GM12878 (cell line): Measurements from ENCODE around the gene TBC1D5. TPM values are rescaled to one million over a fixed set of nuclear protein-coding genes. Genes with fewer than 3 reads are reported as not detected.
A peak's percentile ranks its signal among the peaks of the same experiment; 100 is the strongest.

Source experiments
- ATF3 ChIP-seq: IDR thresholded peaks from 2 replicates; pipeline ENCODE4 v1.6.1; 2011; ENCODE audit warnings: low read depth, mild to moderate bottlenecking, low read length, moderate library complexity, borderline replicate concordance; ENCODE audit errors: extremely low read depth
- BHLHE40 ChIP-seq, 2 experiments: fragments of 450-650 bp in 1 of 2; IDR thresholded peaks; 2 replicates each; pipeline ENCODE4 v1.6.1; 2011 to 2017; ENCODE audit warnings: low read depth in 2 of 2, borderline replicate concordance in 1 of 2, improper control_type of control experiment in 1 of 2, low read length in 1 of 2, mild to moderate bottlenecking in 1 of 2
- CHD2 ChIP-seq: IDR thresholded peaks from 2 replicates; pipeline ENCODE4 v1.6.1; 2011; ENCODE audit warnings: low read depth, low read length, improper control_type of control experiment, borderline replicate concordance
- CREM ChIP-seq: IDR thresholded peaks from 2 replicates; pipeline ENCODE4 v1.6.1; 2014; ENCODE audit warnings: antibody characterized with exemption, low read depth
- DPF2 ChIP-seq: fragments of 450-650 bp; IDR thresholded peaks from 2 replicates; pipeline ENCODE4 v1.6.1; 2017; ENCODE audit warnings: mild to moderate bottlenecking
- FOS ChIP-seq: IDR thresholded peaks from 3 replicates; pipeline ENCODE4 v1.6.1; 2011; ENCODE audit warnings: borderline replicate concordance; ENCODE audit not compliant: insufficient read length; ENCODE audit errors: extremely low read depth
- IKZF1 ChIP-seq: fragments of 450-650 bp; conservative IDR thresholded peaks from 2 replicates; pipeline ENCODE4 v1.6.1; 2017; ENCODE audit warnings: antibody characterized with exemption, mild to moderate bottlenecking
- IRF4 ChIP-seq: IDR thresholded peaks from 2 replicates; pipeline ENCODE4 v1.6.1; 2011; ENCODE audit warnings: low read depth, low read length
- NFYB ChIP-seq: IDR thresholded peaks from 2 replicates; pipeline ENCODE4 v1.6.1; 2011; ENCODE audit warnings: low read depth, mild to moderate bottlenecking, low read length, improper control_type of control experiment, moderate library complexity; ENCODE audit not compliant: insufficient read depth
- NKRF ChIP-seq: fragments of 450-650 bp; conservative IDR thresholded peaks from 2 replicates; pipeline ENCODE4 v1.6.1; 2017; ENCODE audit warnings: mild to moderate bottlenecking, moderate library complexity
- NR2C1 ChIP-seq: fragments of 450-650 bp; IDR thresholded peaks from 2 replicates; pipeline ENCODE4 v1.6.1; 2017; ENCODE audit warnings: antibody characterized with exemption, mild to moderate bottlenecking, moderate library complexity
- NR2F1 ChIP-seq: fragments of 450-650 bp; conservative IDR thresholded peaks from 2 replicates; pipeline ENCODE4 v1.6.1; 2017; ENCODE audit warnings: mild to moderate bottlenecking
- PAX5 ChIP-seq: IDR thresholded peaks from 2 replicates; pipeline ENCODE4 v1.6.1; 2011; ENCODE audit warnings: low read depth, low read length, borderline replicate concordance
- POLR2A ChIP-seq: IDR thresholded peaks from 2 replicates; pipeline ENCODE4 v1.6.1; 2011; ENCODE audit warnings: low read depth, mild to moderate bottlenecking, low read length
- POLR2AphosphoS5 ChIP-seq: IDR thresholded peaks from 2 replicates; pipeline ENCODE4 v1.6.1; 2011; ENCODE audit warnings: mild to moderate bottlenecking, low read length, inconsistent platforms
- POU2F2 ChIP-seq: IDR thresholded peaks from 3 replicates; pipeline ENCODE4 v1.6.1; 2011; ENCODE audit warnings: low read depth, mild to moderate bottlenecking, low read length, borderline replicate concordance
- RCOR1 ChIP-seq: conservative IDR thresholded peaks from 2 replicates; pipeline ENCODE4 v1.6.1; 2012; ENCODE audit warnings: low read depth, low read length, improper control_type of control experiment
- RUNX3 ChIP-seq: IDR thresholded peaks from 2 replicates; pipeline ENCODE4 v1.6.1; 2012; ENCODE audit warnings: low read length, inconsistent platforms
- SP1 ChIP-seq: IDR thresholded peaks from one replicate; pipeline ENCODE4 v1.6.1; 2011; ENCODE audit warnings: low read depth, low read length
- SREBF1 ChIP-seq: IDR thresholded peaks from 2 replicates; pipeline ENCODE4 v1.6.1; 2012; ENCODE audit warnings: mild to moderate bottlenecking, low read length
- SREBF2 ChIP-seq: IDR thresholded peaks from 2 replicates; pipeline ENCODE4 v1.6.1; 2012; ENCODE audit warnings: mild to moderate bottlenecking, low read length
- SRF ChIP-seq, 2 experiments: IDR thresholded peaks; 2 replicates each; pipeline ENCODE4 v1.6.1; 2011; ENCODE audit warnings: low read depth in 2 of 2, low read length in 2 of 2, mild to moderate bottlenecking in 1 of 2, moderate library complexity in 1 of 2
- STAT1 ChIP-seq: fragments of 450-650 bp; conservative IDR thresholded peaks from 2 replicates; pipeline ENCODE4 v1.6.1; 2014; ENCODE audit warnings: antibody characterized with exemption, mild to moderate bottlenecking
- TCF7 ChIP-seq: IDR thresholded peaks from 2 replicates; pipeline ENCODE4 v1.6.1; 2014; ENCODE audit warnings: antibody characterized with exemption, borderline replicate concordance
- USF1 ChIP-seq: IDR thresholded peaks from 2 replicates; pipeline ENCODE4 v1.6.1; 2011; ENCODE audit warnings: borderline replicate concordance, low read depth, mild to moderate bottlenecking, moderate library complexity, mixed read lengths, low read length; ENCODE audit not compliant: insufficient read depth; ENCODE audit errors: extremely low read length
- USF2 ChIP-seq: IDR thresholded peaks from 2 replicates; pipeline ENCODE4 v1.6.1; 2011; ENCODE audit warnings: low read depth, low read length, improper control_type of control experiment, borderline replicate concordance
- ZNF24 ChIP-seq: fragments of 450-650 bp; IDR thresholded peaks from 2 replicates; pipeline ENCODE4 v1.6.1; 2017; ENCODE audit warnings: antibody characterized with exemption, mild to moderate bottlenecking
- ZNF622 ChIP-seq: fragments of 450-650 bp; IDR thresholded peaks from 2 replicates; pipeline ENCODE4 v1.6.1; 2017; ENCODE audit warnings: mild to moderate bottlenecking, inconsistent platforms
- polyA plus RNA-seq, 11 experiments: library from polyadenylated mRNA; depleted of rRNA in 4 of 11; unstranded in 6 of 11; stranded (reverse) in 5 of 11; fragments of >200 nt; fragmentation: Nextera tagmentation in 4 of 11; fragmentation: Illumina TruSeq in 1 of 11; extraction: Ambion mirVana in 4 of 11; extraction: Trizol in 1 of 11; gene quantifications; 1 replicate in 1 of 11; 2 replicates in 10 of 11; pipeline versions ENCODE4 v1.2.1 to v1.2.3, GENCODE V29; 2011 to 2016; ENCODE audit warnings: inconsistent platforms in 2 of 11, missing spikeins in 2 of 11, low read depth in 1 of 11
- total RNA-seq, 4 experiments: library from RNA; depleted of rRNA in 3 of 4; stranded (reverse); fragments of >200 nt in 3 of 4; fragmentation: Illumina TruSeq in 1 of 4; extraction: Trizol in 1 of 4; gene quantifications; 2 replicates each; pipeline versions ENCODE4 v1.2.1 to v1.2.3, GENCODE V29; 2013 to 2021

Gene TBC1D5
- total and polyA plus RNA-seq, 10 of the 15 experiments (the other 5 are each of a cell fraction or from before 2014, with no cell fraction given), result 5.5 to 61.0 (median 43.8) TPM

- no peak for TF ChIP-seq NFYB
- peak; percentile 83 for TF ChIP-seq DPF2
- TF ChIP-seq NR2C1, result peak; percentile 11; the same call in 1 of the 2 replicates
- peak; percentile 72; the same call in 1 of the 2 replicates for TF ChIP-seq ATF3
- TF ChIP-seq ZNF622, result no peak
- TF ChIP-seq POLR2A, result peak; percentile 90
- TF ChIP-seq NR2F1, result peak; percentile 76
- TF ChIP-seq POU2F2, result peak; percentile 39; the same call in 2 of the 3 replicates
- TF ChIP-seq NKRF, result peak; percentile 81; the same call in 1 of the 2 replicates
- peak; percentile 7; the same call in 1 of the 2 replicates for TF ChIP-seq CREM
- peak; percentile 89 for TF ChIP-seq POLR2AphosphoS5
- peak; percentile 93 for TF ChIP-seq IKZF1
- TF ChIP-seq SP1, result peak; percentile 7
- TF ChIP-seq SREBF1, result no peak
- TF ChIP-seq RCOR1, result peak; percentile 79; the same call in 1 of the 2 replicates
- peak; percentile 99 to 100 for TF ChIP-seq BHLHE40 (IDR thresholded peaks at IDR 0.05; ENCODE audit: borderline replicate concordance in 1 of 2, low read depth in 2 of 2, low read length in 1 of 2)
- no peak; the same call in 1 of the 2 replicates for TF ChIP-seq ZNF24
- 0 out of 4 replicates have a peak, but pooled peaks of 1 of the 2 experiments have one; percentile 1 for TF ChIP-seq SRF (IDR thresholded peaks at IDR 0.05; ENCODE audit: low read depth in 2 of 2, low read length in 2 of 2)
- TF ChIP-seq USF2, result peak; percentile 83
- TF ChIP-seq PAX5, result peak; percentile 34; the same call in 1 of the 2 replicates
- no peak for TF ChIP-seq TCF7
- peak; percentile 93 for TF ChIP-seq USF1
- no peak for TF ChIP-seq SREBF2
- peak; percentile 3; the same call in 1 of the 2 replicates for TF ChIP-seq RUNX3
- no peak for TF ChIP-seq FOS
- peak; percentile 98 for TF ChIP-seq CHD2
- TF ChIP-seq STAT1, result 0 out of 2 replicates have a peak, but pooled peaks have one; percentile 55
- TF ChIP-seq IRF4, result no peak
Measured at GRCh38 chr3:17742102-17742879, at the start of gene TBC1D5 (continued).
